SJCRH30 (cell line): ENCODE results near the gene BCR. TPM values are rescaled to one million over a fixed set of nuclear protein-coding genes. Genes with fewer than 3 reads are reported as not detected.

Source experiments
- DNase-seq, 2 experiments: peaks; one replicate each; pipeline ENCODE4 v3.0.0-alpha.2; 2015 to 2020
- H3K27ac ChIP-seq: fragments of 250-450 bp; sonication (Bioruptor Pico); 2 replicates; pipeline ENCODE4 v1.5.1; 2020; ENCODE audit warnings: mild to moderate bottlenecking, moderate library complexity
- H3K27me3 ChIP-seq: fragments of 250-450 bp; sonication (Bioruptor Pico); 2 replicates; pipeline ENCODE4 v1.5.1; 2020; ENCODE audit warnings: mild to moderate bottlenecking, moderate library complexity
- H3K36me3 ChIP-seq: fragments of 250-450 bp; sonication (Bioruptor Pico); 2 replicates; pipeline ENCODE4 v1.5.1; 2020; ENCODE audit warnings: mild to moderate bottlenecking, moderate library complexity
- H3K4me1 ChIP-seq: fragments of 250-450 bp; sonication (Bioruptor Pico); 2 replicates; pipeline ENCODE4 v1.5.1; 2020; ENCODE audit warnings: mild to moderate bottlenecking, moderate library complexity
- H3K4me3 ChIP-seq: fragments of 250-450 bp; sonication (Bioruptor Pico); 2 replicates; pipeline ENCODE4 v1.5.1; 2020; ENCODE audit warnings: mild to moderate bottlenecking, moderate library complexity
- H3K9me3 ChIP-seq: fragments of 250-450 bp; sonication (Bioruptor Pico); replicated peaks from 2 replicates; pipeline ENCODE4 v1.5.1; 2020; ENCODE audit warnings: mild to moderate bottlenecking, moderate library complexity
- total RNA-seq: library from RNA; depleted of rRNA; stranded (reverse); fragments of >200 nt; shearing (Covaris generic); gene quantifications from 2 replicates; pipeline ENCODE4 v1.2.3, GENCODE V29; 2014

The BCR gene
- total RNA-seq, 1 experiment from 2014 or later: 27.2 TPM

DNA sequence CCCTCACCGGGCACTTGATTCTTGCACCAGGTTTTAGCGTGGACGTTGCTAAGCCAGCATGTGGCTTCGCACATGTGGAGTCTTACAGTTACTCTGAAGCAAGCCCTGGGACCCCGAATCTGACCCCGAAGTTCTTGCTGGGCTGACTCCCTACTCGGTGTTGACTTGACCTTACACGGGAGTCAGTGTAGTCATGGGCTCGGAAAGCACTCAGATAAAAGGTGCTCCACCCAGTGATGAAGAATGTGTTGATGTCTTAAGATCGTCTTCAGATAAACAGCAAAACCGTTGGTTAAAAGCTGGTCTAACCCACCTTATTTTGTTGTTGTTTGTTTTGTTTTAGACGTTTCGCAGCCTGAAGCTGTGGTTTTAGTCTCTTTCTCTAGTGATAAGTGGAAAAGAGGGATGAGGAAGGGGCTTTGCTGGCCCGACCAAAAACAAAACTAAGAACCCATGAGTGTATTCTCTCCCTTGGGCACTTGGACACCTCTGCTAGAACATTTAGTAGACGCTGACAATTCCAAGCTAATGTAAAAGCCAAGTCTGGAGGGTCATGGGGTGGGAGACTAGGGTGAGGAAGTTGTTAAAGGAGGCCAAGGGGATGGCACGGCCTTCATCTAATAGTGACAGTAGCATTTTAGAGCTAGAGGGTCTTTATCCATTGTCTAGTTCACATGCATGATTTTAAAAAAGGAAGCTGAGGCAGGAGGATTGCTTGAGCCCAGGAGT is 69.9 kb downstream of the BCR start:
- no peaks in the 10 kb centered on the region for H3K27me3 ChIP-seq
- H3K4me3 ChIP-seq: no peak overlapping the region
- H3K36me3 ChIP-seq: peaks cover 3% of the 10 kb centered on the region
- H3K4me1 ChIP-seq: peaks cover 36% of the 10 kb centered on the region
- H3K9me3 ChIP-seq: no peaks in the 10 kb centered on the region
- H3K27ac ChIP-seq: no peak overlapping the region
- DNase-seq: no peak

DNA sequence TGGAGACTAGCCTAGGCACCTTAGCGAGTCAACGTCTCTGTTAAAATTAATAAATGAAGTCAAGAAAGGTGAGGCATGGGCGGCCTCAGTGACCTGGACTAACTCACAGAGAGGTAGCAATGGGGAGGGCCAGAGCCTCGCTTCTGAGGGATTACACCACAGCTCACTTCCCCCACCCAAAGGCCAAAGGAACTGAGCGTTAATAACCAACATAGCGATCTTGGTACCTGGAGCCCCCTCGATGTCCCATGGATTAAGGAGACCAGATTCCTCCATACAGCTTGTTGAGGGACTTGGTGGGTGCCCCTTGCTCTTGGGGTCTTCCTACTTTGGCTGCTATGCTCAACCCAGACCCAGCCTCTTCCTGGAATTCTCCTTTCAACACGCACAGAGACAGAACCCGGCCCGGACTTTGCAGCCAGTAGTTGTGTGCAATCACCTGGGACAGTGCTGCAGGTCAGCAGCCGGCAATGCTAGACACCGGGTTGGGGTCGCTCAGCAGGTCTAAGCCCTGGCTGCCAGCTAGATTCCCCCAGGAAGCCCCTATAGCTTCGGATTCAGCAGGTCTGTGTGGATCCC is 70.6 kb downstream of the BCR start:
- H3K4me1 ChIP-seq: peaks cover 29% of the 10 kb centered on the region
- no peak overlapping the region for H3K4me3 ChIP-seq
- DNase-seq: no peak
- H3K27me3 ChIP-seq: no peaks in the 10 kb centered on the region
- no peak overlapping the region for H3K27ac ChIP-seq
- H3K36me3 ChIP-seq: peaks cover 7% of the 10 kb centered on the region
- no peaks in the 10 kb centered on the region for H3K9me3 ChIP-seq

DNA sequence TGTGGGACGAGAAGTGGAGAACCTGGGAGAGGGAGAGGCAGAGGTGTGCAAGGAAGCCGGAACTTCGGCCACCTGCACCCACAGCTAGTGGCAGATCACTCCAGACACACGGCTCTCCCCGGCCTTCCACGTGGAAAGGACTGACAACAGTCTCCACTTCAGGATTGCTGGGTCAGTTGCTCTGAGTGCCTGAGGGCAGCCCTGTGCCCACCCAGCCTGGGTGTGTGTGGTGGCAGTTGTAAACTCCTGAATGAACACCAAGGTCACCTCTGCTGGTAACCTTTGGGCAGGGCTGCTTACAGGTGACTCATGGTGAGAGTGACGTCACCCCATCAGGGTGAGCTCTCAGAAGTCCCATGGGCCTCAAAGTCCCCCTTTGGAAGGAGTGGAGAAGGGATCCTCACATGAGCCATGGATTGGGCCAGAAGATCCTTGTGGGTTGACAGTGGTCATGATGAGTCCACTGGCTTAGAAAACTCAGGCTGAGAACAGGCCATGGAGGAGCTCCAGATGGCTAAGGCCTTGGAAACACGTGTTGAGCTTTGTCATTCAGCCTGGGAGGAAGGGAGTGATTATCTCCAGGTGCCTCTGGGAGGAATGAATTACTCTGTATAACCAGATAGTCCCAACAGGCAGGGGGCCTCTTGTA is 71.3 kb downstream of the BCR start:
- Histone ChIP-seq H3K27ac (no peak overlapping the region), H3K9me3 (no peaks in the 10 kb centered on the region), H3K4me3 (no peak overlapping the region), H3K27me3 (no peaks in the 10 kb centered on the region), H3K4me1 (peaks cover 22% of the 10 kb centered on the region), H3K36me3 (peaks cover 10% of the 10 kb centered on the region)
- no peak for DNase-seq

DNA sequence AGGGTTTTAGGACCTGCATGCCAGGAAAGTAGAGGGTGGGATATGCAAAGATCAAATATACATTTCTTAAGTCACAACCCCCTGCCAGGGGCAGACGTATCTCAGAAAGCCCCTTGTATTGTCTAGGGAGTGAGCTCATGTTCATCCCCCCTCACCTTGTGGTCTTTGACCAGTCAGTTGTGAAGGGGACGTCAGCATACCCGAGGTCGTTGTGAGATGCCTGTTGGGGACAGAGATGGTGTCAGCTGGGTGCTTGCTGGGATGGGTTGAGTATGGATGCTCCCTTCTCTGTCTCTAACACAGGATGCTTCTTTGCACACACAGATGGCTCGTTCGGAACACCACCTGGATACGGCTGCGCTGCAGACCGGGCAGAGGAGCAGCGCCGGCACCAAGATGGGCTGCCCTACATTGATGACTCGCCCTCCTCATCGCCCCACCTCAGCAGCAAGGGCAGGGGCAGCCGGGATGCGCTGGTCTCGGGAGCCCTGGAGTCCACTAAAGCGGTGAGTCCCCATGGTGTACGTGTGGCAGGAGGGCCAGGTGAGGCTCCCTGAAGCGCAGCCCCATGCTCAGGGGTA is 73.3 kb downstream of the BCR start:
- H3K27me3 ChIP-seq: no peaks in the 10 kb centered on the region
- DNase-seq: no peak
- H3K9me3 ChIP-seq: no peaks in the 10 kb centered on the region
- H3K4me1 ChIP-seq: peaks cover 2% of the 10 kb centered on the region
- H3K4me3 ChIP-seq: no peak overlapping the region
- no peak overlapping the region for H3K27ac ChIP-seq
- peaks cover 16% of the 10 kb centered on the region for H3K36me3 ChIP-seq

DNA sequence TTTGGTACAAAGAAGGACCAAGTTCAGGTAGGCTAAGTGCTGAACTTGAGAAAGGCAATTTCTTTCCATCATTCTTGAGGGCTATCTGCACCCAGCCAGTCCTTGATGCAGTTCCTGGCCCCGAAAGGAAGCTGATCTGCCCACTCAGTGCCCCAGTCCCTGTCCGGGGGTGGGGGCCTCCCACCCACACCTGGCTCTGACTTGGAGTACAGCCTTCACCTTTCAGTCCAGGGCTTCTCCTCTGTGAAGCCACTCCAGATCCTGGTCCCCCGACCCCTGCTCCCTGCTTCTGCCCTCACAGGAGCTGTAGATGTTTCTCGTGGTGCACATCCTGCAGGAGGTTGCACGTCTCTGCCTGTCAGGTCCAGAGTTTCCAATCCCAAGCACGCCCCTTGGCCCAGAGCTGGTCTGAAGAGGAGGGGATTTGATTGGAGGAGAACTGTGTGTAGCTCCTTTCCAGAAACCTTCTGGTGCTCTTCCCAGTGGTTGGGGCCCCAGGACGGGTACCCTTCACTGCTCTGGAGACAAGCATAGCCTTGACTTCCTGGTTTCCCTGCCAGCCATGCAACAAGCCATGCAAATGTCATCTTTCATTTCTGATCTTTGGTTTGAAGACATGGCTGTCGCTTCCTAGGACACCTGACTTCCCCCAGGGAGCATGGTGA is 75.3 kb downstream of the BCR start:
- H3K27me3 ChIP-seq: no peaks in the 10 kb centered on the region
- peaks cover 16% of the 10 kb centered on the region for H3K36me3 ChIP-seq
- no peak for DNase-seq
- no peak overlapping the region for H3K4me3 ChIP-seq
- no peaks in the 10 kb centered on the region for H3K9me3 ChIP-seq
- no peaks in the 10 kb centered on the region for H3K4me1 ChIP-seq
- no peak overlapping the region for H3K27ac ChIP-seq

DNA sequence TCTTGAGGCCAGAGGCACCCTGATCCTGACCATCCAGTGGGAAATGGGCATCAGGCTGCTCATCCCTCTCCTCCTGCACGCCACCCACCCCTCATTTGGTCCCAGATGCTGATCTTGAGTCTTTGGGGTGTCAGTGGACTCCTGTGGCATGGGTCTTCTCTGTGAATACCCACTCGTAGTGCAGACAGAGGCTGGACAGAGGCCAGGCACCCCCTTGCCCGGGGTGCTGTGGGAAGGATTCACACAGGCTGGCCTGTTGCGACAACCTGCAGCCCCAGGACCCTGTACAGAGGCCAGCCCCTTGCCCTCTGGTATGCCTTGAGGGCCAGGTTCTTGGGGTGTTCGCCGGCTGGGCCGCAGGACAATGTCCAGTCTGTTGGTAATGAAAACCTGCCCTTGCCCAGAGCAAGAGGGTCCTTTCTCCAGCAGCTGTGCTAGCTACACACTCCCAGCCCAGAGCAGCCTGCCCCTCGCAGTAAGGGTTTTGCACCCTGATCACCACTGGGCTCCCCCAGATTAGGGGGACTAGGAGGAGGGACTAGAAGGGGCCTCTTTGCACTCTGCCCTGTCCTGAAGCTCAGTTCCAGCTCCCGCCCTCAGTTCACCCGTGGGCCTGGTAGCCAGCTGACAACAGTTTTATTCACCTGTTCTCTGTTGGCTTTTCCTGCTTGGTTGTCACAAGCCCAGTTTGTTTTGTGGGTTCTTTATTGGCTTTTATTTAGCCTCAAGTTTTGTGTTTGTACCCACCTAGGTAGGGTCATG is 76.0 kb downstream of the BCR start:
- Histone ChIP-seq H3K27me3 (no peaks in the 10 kb centered on the region), H3K27ac (no peak overlapping the region), H3K9me3 (no peaks in the 10 kb centered on the region), H3K4me1 (no peaks in the 10 kb centered on the region), H3K36me3 (peaks cover 18% of the 10 kb centered on the region), H3K4me3 (no peak overlapping the region)
- DNase-seq: no peak

DNA sequence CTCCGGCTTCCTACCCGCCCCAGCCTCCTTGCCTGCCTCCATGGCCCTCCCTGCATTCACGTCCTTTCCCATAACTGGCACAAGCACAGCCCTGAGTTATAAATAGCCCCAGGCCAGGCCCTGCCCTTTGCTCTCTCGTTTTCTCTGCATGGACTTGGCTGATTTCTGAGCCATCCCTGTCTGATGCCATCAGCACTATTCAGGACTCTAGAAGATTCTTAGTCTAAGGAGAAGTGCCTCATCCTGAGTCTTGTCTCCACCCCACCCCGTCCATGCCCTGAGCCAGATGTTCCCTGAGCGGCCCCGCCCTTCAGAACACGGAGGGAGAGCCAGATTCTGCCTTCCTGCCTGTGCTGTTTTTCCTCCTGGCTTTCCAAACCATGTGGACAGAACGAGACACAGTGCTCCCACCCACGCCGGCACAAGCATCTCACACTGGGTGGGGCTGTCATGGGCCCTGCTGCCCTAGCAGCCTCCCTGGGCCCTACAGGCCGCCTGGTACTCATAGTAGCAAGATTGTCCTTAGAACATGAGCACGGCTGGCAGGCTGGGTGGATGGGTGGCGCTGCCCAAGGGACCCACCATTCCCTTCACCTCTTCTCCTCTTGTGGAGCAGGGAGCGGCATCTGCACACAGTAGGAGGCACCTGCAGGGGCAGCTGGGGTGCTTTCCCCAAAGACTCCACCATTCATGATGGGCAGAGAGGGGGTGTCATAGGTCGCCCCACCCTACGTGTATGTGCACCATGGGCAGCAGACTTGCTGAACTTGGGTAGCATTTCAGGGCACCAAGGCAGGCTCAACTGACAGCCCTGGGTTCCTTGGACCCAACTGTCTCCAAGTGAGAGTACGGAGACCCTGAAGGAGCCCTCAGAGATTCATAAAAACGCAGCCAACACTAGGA is 76.9 kb downstream of the BCR start:
- Histone ChIP-seq H3K27ac (no peak overlapping the region), H3K36me3 (peaks cover 24% of the 10 kb centered on the region)
- no peak for DNase-seq

DNA sequence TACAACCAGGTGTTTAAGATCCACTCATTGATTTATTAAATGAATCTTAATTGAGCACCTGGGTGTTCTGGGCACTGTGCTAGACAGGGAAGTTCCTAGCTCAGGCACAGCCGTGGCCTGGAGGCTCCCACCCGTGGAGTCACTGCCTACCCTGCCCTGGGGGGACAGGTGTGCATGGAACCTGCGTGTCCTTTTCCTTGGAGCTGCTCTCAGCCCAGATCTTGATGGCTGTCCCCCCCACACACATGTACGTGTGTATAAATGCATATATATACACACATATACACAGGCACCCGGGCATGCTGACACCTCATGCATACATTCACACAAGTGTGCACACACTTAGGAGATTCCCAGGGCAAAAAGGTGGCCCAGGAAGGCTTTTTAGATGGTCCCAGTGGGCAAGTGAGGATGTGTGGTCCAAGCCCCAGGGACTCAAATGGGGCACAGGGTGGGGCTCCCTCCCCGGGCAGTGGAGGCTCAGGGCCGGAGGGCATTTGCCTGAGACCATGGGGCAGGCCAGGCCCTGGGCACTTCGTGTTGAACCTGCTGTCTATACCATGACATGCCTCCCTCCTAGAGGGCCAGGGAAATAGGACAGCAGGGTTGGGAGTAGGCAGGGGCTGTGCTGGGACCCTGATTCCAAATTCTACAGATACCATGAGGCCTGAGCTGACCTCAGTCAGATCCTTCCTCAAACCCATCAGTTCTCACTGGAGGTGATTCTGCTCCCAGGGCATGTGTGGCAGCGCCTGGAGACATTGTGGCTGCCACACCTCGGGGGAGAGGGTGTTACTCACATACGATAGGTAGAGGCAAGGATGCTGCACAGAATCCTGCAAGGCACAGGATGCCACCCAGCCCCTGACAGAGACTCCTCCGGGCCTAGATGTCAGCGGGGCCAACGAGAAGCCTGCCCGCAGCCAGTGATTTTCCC is 77.8 kb downstream of the BCR start:
- H3K4me3 ChIP-seq: no peak overlapping the region
- no peak overlapping the region for H3K27ac ChIP-seq
- no peaks in the 10 kb centered on the region for H3K9me3 ChIP-seq
- peaks cover 24% of the 10 kb centered on the region for H3K36me3 ChIP-seq
- DNase-seq: no peak
- H3K27me3 ChIP-seq: no peaks in the 10 kb centered on the region
- no peaks in the 10 kb centered on the region for H3K4me1 ChIP-seq

More for the DNA sequence above, 76.9 kb downstream of the BCR start:
- Histone ChIP-seq H3K4me1 (no peaks in the 10 kb centered on the region), H3K27me3 (no peaks in the 10 kb centered on the region), H3K4me3 (no peak overlapping the region), H3K9me3 (no peaks in the 10 kb centered on the region)

DNA sequence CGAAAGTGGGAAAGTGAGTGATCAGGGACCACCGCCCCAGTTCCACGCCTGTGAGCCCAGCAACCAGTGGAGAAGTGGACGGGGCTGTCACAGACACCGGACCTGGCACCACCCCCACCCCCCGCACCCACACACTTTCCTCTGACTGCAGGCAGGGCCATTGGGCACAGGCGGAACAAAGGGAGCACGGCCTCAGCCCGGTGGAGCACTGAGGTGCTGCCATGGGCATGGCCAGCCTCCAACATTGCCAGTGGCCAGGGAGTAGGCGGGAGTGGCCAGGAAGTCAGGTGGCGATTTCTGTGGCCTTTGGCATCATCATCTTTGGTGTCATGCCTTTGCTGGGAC is 78.5 kb downstream of the BCR start:
- Histone ChIP-seq H3K36me3 (peaks cover 24% of the 10 kb centered on the region), H3K27ac (no peak overlapping the region), H3K4me3 (no peak overlapping the region), H3K4me1 (no peaks in the 10 kb centered on the region), H3K27me3 (no peaks in the 10 kb centered on the region), H3K9me3 (no peaks in the 10 kb centered on the region)
- no peak for DNase-seq

DNA sequence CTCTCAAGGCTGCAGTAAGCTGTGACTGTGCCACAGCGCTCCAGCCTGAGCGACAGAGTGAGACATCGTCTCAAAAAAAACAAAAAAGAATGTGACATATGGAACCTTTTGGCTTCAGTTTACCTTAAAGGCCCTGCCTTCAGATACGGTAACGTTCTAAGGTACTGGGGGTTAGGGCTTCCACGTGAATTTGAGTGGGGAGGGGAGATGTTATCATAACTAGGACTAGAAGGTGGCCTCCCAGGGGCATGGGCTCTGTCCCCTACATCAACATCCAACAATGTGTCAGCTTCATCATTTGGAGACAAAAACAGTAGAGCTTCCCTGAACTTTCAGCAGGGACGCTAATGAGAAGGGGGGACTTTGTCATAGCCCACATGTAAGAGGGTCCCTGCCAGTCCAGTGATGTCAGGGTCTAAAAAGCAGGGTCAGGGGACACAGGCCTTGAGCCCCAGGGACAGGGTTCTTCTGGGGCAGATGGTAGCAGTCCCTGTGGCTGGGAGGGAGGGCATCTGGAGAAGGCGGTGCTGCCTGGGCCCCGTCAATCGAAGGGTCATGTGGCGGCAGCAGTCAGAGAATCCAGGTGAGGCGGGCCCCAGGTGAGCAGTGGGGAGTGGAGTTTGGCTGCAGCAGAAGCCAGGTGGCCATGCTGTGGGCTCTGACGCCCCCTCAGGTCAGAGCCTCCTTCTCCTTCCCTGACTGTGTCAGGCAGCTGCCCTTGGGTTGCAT is 79.8 kb downstream of the BCR start:
- no peak for DNase-seq

DNA sequence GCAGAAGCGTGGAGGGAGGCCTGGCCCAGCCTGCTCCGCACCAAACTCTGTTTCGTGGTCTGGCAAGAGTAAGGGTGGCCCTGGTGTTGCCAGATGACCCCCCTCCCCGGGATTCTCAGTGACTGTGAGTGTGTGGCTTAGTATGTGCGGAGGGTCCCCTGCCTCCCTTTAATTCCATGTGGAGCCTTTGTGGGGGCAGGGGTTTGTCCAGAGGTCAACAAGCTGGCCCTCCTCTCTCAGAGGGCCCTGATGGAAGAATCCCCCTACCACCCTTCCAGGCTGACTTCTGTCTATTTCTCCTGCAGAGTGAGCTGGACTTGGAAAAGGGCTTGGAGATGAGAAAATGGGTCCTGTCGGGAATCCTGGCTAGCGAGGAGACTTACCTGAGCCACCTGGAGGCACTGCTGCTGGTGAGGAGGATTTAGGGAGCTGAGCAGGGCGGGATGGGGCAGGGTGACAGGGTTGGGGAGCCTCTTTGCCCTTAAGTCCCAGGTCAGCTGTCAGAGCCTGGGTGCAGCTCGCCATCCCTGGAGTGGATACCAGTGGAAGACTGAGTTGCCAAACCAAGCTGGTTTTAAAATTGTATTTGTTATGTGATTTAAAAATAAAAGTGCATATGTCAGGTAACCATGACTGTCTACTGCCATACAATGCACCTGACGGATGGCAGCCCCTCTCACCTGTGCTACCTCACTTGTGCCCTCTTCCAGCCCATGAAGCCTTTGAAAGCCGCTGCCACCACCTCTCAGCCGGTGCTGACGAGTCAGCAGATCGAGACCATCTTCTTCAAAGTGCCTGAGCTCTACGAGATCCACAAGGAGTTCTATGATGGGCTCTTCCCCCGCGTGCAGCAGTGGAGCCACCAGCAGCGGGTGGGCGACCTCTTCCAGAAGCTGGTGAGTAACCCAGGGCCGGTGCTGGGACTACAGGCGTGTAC is 80.6 kb downstream of the BCR start:
- Histone ChIP-seq H3K4me1 (no peaks in the 10 kb centered on the region), H3K9me3 (no peaks in the 10 kb centered on the region), H3K27me3 (no peaks in the 10 kb centered on the region), H3K36me3 (peaks cover 23% of the 10 kb centered on the region), H3K27ac (no peak overlapping the region), H3K4me3 (no peak overlapping the region)
- DNase-seq: no peak

More for the DNA sequence above, 79.8 kb downstream of the BCR start:
- Histone ChIP-seq H3K36me3 (peaks cover 28% of the 10 kb centered on the region), H3K27ac (no peak overlapping the region), H3K27me3 (no peaks in the 10 kb centered on the region), H3K9me3 (no peaks in the 10 kb centered on the region), H3K4me1 (no peaks in the 10 kb centered on the region), H3K4me3 (no peak overlapping the region)
